HepG2 (cell line): ENCODE measurements around the gene PRSS8. TPM values are rescaled to one million over a fixed set of nuclear protein-coding genes. Genes with fewer than 3 reads are reported as not detected.

Experiments used
- ATAC-seq: fragments of 200-7000 bp; cut with Tn5 transposase; 3 replicates; pipeline ENCODE4 v1.9.1; 2020; ENCODE audit warnings: mild to moderate bottlenecking, moderate library complexity
- BruUV-seq: library from RNA; stranded (reverse); fragments of 400-500 nt; replicated peaks from 2 replicates; lab custom pipeline; 2021; lab: Mats Ljungman, UMichigan
- CTCF ChIA-PET: fragments of 300-600 bp; formaldehyde crosslinking; extraction: SDS; loops from one replicate; lab custom pipeline; 2021; ENCODE audit warnings: low total read pairs, inconsistent platforms, low intra/inter-chr PET ratio; lab: Yijun Ruan, JAX
- POLR2A ChIA-PET: fragments of 350-600 bp; sonication (Branson Sonifier 250); formaldehyde crosslinking; loops from one replicate; lab custom pipeline; 2020; ENCODE audit warnings: antibody characterized with exemption, inconsistent platforms; lab: Yijun Ruan, JAX
- DNase-seq: peaks from one replicate; pipeline ENCODE4 v3.0.0-alpha.2; 2015; ENCODE audit warnings: low spot score
- FAIRE-seq: peaks from 3 replicates; lab custom pipeline; 2011; peaks lifted over from hg19 to GRCh38; lab: Jason Lieb, UNC
- H2AFZ ChIP-seq: one replicate; pipeline ENCODE4 v1.6.1; 2011; ENCODE audit warnings: low read length, inconsistent platforms
- H3K27ac ChIP-seq: fragments of 300-600 bp; 3 replicates; pipeline ENCODE4 v1.8.0; 2011; ENCODE audit warnings: mixed run types, mild to moderate bottlenecking, mixed read lengths, low read length, inconsistent platforms; ENCODE audit not compliant: insufficient read depth; ENCODE audit errors: extremely low read length
- H3K27me3 ChIP-seq, 2 experiments: fragments of 200-600 bp in 1 of 2; 2 replicates in 1 of 2; 3 replicates in 1 of 2; pipeline versions ENCODE4 v1.6.0 to v1.8.0; 2011; ENCODE audit warnings: low read length in 2 of 2, mild to moderate bottlenecking in 2 of 2, moderate library complexity in 2 of 2, inconsistent platforms in 1 of 2; ENCODE audit not compliant: insufficient read depth in 2 of 2, control insufficient read depth in 1 of 2
- H3K36me3 ChIP-seq, 2 experiments: fragments of 200-600 bp in 1 of 2; replicated peaks in 1 of 2; 2 replicates in 1 of 2; 3 replicates in 1 of 2; pipeline versions ENCODE4 v1.5.1 to v1.8.0; 2011; ENCODE audit warnings: low read length in 2 of 2, inconsistent platforms in 1 of 2; ENCODE audit not compliant: insufficient read depth in 2 of 2, control insufficient read depth in 1 of 2
- H3K4me1 ChIP-seq: 2 replicates; pipeline ENCODE4 v1.5.1; 2012; ENCODE audit warnings: low read length, inconsistent platforms; ENCODE audit not compliant: insufficient read depth
- H3K4me2 ChIP-seq: 2 replicates; pipeline ENCODE4 v1.6.0; 2011; ENCODE audit warnings: low read depth, low read length, inconsistent platforms
- H3K4me3 ChIP-seq, 3 experiments: fragments of 200-600 bp in 1 of 3; sonication (generic), shearing (Covaris generic) in 1 of 3; replicated peaks in 1 of 3; 2 replicates each; pipeline ENCODE4 v1.5.1; 2011 to 2016; ENCODE audit warnings: low read length in 3 of 3, inconsistent platforms in 2 of 3, low read depth in 2 of 3, mild to moderate bottlenecking in 2 of 3, control low read depth in 1 of 3, mixed read lengths in 1 of 3; ENCODE audit not compliant: insufficient read depth in 1 of 3
- H3K79me2 ChIP-seq: one replicate; pipeline ENCODE4 v1.6.1; 2011; ENCODE audit warnings: low read length, inconsistent platforms; ENCODE audit not compliant: insufficient read depth
- H3K9ac ChIP-seq: 2 replicates; pipeline ENCODE4 v1.6.0; 2011; ENCODE audit warnings: mild to moderate bottlenecking, low read depth, low read length, inconsistent platforms; ENCODE audit not compliant: insufficient read depth
- H3K9me3 ChIP-seq: 2 replicates; pipeline ENCODE4 v1.5.1; 2012; ENCODE audit warnings: mild to moderate bottlenecking, low read length
- H4K20me1 ChIP-seq: 2 replicates; pipeline ENCODE4 v1.6.0; 2011; ENCODE audit warnings: inconsistent platforms, mild to moderate bottlenecking, low read length, moderate library complexity; ENCODE audit not compliant: insufficient read depth
- HNF1B ChIP-seq: sonication (generic); formaldehyde crosslinking; IDR thresholded peaks from 2 replicates; pipeline ENCODE4 v1.5.1; 2020; ENCODE audit warnings: mild to moderate bottlenecking, moderate library complexity, missing genetic modification reagents
- HNF4A ChIP-seq: sonication (generic); formaldehyde crosslinking; IDR thresholded peaks from 2 replicates; pipeline ENCODE4 v1.4.0; 2020; ENCODE audit warnings: missing genetic modification reagents
- LBX2 ChIP-seq: sonication (generic); formaldehyde crosslinking; IDR thresholded peaks from 2 replicates; pipeline ENCODE4 v1.5.0; 2020; ENCODE audit warnings: missing genetic modification reagents, mild to moderate bottlenecking, borderline replicate concordance
- NFAT5 ChIP-seq: sonication (generic); formaldehyde crosslinking; IDR thresholded peaks from 2 replicates; pipeline ENCODE4 v1.4.0; 2020; ENCODE audit warnings: missing genetic modification reagents
- PHF20 ChIP-seq: sonication (generic); formaldehyde crosslinking; IDR thresholded peaks from 2 replicates; pipeline ENCODE4 v1.5.0; 2020; ENCODE audit warnings: mild to moderate bottlenecking, missing genetic modification reagents
- SPEN ChIP-seq: sonication (generic); formaldehyde crosslinking; IDR thresholded peaks from 2 replicates; pipeline ENCODE4 v1.5.1; 2020; ENCODE audit warnings: low read depth, mild to moderate bottlenecking, missing genetic modification reagents
- THAP7 ChIP-seq: sonication (generic); formaldehyde crosslinking; IDR thresholded peaks from 2 replicates; pipeline ENCODE4 v1.8.1; 2023; ENCODE audit warnings: mild to moderate bottlenecking, missing genetic modification reagents
- ZFX ChIP-seq: sonication (generic); formaldehyde crosslinking; IDR thresholded peaks from 2 replicates; pipeline ENCODE4 v1.4.0; 2020; ENCODE audit warnings: mild to moderate bottlenecking, low read depth, missing genetic modification reagents, moderate library complexity
- ZNF17 ChIP-seq: sonication (generic); formaldehyde crosslinking; IDR thresholded peaks from 2 replicates; pipeline ENCODE4 v1.5.0; 2020; ENCODE audit warnings: mild to moderate bottlenecking, missing genetic modification reagents
- ZNF644 ChIP-seq: IDR thresholded peaks from 2 replicates; pipeline ENCODE4 v1.6.1; 2016; ENCODE audit warnings: low read depth
- ZNF766 ChIP-seq: sonication (generic); formaldehyde crosslinking; IDR thresholded peaks from 2 replicates; pipeline ENCODE4 v1.5.0; 2020; ENCODE audit warnings: missing genetic modification reagents, borderline replicate concordance
- ZSCAN21 ChIP-seq: sonication (generic); formaldehyde crosslinking; IDR thresholded peaks from 2 replicates; pipeline ENCODE4 v1.8.0; 2022; ENCODE audit warnings: mild to moderate bottlenecking, missing genetic modification reagents, moderate library complexity, borderline replicate concordance
- WGBS: methylation state at CpG from one replicate; pipeline ENCODE4 v1.1.6; 2017; ENCODE audit warnings: low lambda C conversion rate; 5-methylcytosine and 5-hydroxymethylcytosine counted together
- in situ Hi-C: cut with HindIII; loops from 2 replicates; pipeline ENCODE4 v1.10.0; 2017; ENCODE audit warnings: low pct_unique_long_range_greater_than_20kb; ENCODE audit not compliant: extremely low pct_ligation_motif_present
- intact Hi-C: fragments of 100-400 bp; cut with micrococcal nuclease; formaldehyde crosslinking; loops from one replicate; pipeline ENCODE4 v1.10.0; 2022; ENCODE audit not compliant: unreplicated experiment
- polyA plus RNA-seq, 8 experiments: library from polyadenylated mRNA; depleted of rRNA in 3 of 8; stranded (reverse) in 7 of 8; unstranded in 1 of 8; fragments of >200 nt; fragmentation: Illumina TruSeq in 4 of 8; extraction: Trizol in 4 of 8; gene quantifications; 2 replicates each; pipeline versions ENCODE4 v1.2.1 to v1.2.3, GENCODE V29; 2011 to 2016; ENCODE audit warnings: low read depth in 4 of 8, missing spikeins in 1 of 8, mixed read lengths in 1 of 8; ENCODE audit not compliant: insufficient read depth in 1 of 8
- total RNA-seq, 5 experiments: library from RNA; depleted of rRNA; stranded (reverse); fragments of >200 nt; fragmentation: Illumina TruSeq; extraction: Trizol; gene quantifications; 2 replicates each; pipeline ENCODE4 v1.2.3, GENCODE V29; 2016; ENCODE audit warnings: low read depth in 1 of 5

Gene PRSS8
- total and polyA plus RNA-seq, 2 of the 13 experiments (the other 11 are each of a cell fraction or from before 2014, with no cell fraction given), result 2.6 to 7.2 TPM

- TF ChIP-seq HNF1B (CRISPR knock-in tag), result 0 out of 2 replicates have a peak, but pooled peaks have one; percentile 4
- TF ChIP-seq SPEN (CRISPR knock-in tag), result 0 out of 2 replicates have a peak, but pooled peaks have one; percentile 4
- peak; percentile 17; the same call in 1 of the 2 replicates for TF ChIP-seq LBX2
Observed at GRCh38 chr16:31141071-31141469, 5.5 kb upstream of the PRSS8 start (continued).

GRCh38 chr16:31138621-31139578, 3.4 kb upstream of the PRSS8 start:
- Histone ChIP-seq H3K79me2 (no peaks in the 10 kb centered on the region), H3K4me2 (peak overlapping the region; percentile 91), H3K27me3 (peaks cover 2 to 3% of the 10 kb centered on the region in 2 experiments; a peak in 2 of 5 replicates), H3K4me1 (peaks cover 78% of the 10 kb centered on the region), H3K36me3 (no peaks in the 10 kb centered on the region), H2AFZ (no peak overlapping the region), H3K9ac (peak overlapping the region; percentile 51), H4K20me1 (no peaks in the 10 kb centered on the region), H3K27ac (peak overlapping the region; percentile 6), H3K9me3 (no peaks in the 10 kb centered on the region), H3K4me3 (peak overlapping the region; percentile 29 to 67 (median 41))
- ChIA-PET CTCF (no interaction called here), POLR2A (interaction anchor here (1.1 to 11.4 kb wide), 8 partner anchors 9 to 189 kb away, joined by 3 to 275 read pairs (median 5); partner anchors contain the start of genes FUS, KAT8, VKORC1 and ZNF646)
- WGBS, result 6% methylated on average over 21 of the region's 27 CpGs
- DNase-seq (peak; percentile 41), ATAC-seq (peak; percentile 0; the same call in 1 of the 3 replicates), FAIRE-seq (no peak)
- in situ Hi-C loops (no loop called here), intact Hi-C loops (no loop called here)
- BruUV-seq, result no TSS peak
- TF ChIP-seq ZNF766 (CRISPR knock-in tag), result 0 out of 2 replicates have a peak, but pooled peaks have one; percentile 43
- TF ChIP-seq PHF20 (CRISPR knock-in tag), result no peak; the same call in 1 of the 2 replicates
- peak; percentile 92 for TF ChIP-seq THAP7 (CRISPR knock-in tag)
- TF ChIP-seq HNF4A (CRISPR knock-in tag), result peak; percentile 15; the same call in 1 of the 2 replicates
- TF ChIP-seq ZFX (CRISPR knock-in tag), result peak; percentile 70; the same call in 1 of the 2 replicates
- peak; percentile 23; the same call in 1 of the 2 replicates for TF ChIP-seq ZSCAN21 (CRISPR knock-in tag)
- TF ChIP-seq ZNF644 (CRISPR knock-in tag), result peak; percentile 7; the same call in 1 of the 2 replicates
- TF ChIP-seq NFAT5 (CRISPR knock-in tag), result 0 out of 2 replicates have a peak, but pooled peaks have one; percentile 16
- TF ChIP-seq ZNF17 (CRISPR knock-in tag), result no peak
